Activated CD4-positive, alpha-beta T cell treated with anti-CD3 and anti-CD28 coated beads for 36 hours (primary cell): ENCODE measurements around the gene MEPCE. TPM values are rescaled to one million over a fixed set of nuclear protein-coding genes. Genes with fewer than 3 reads are reported as not detected.
A peak's percentile ranks its signal among the peaks of the same experiment; 100 is the strongest.
"Not testable (repeated sequence)": the region's sequence is repeated elsewhere in the genome, so short reads cannot be mapped to it uniquely, and the experiment has no call there.

ENCODE experiments used
- ATAC-seq: fragments of 200-7000 bp; cut with Tn5 transposase; one replicate; pipeline ENCODE4 v1.10.0; 2021; ENCODE audit warnings: mild to moderate bottlenecking, moderate library complexity
- CTCF ChIA-PET: fragments of 350-600 bp; sonication (Branson Sonifier 250); formaldehyde crosslinking; loops from one replicate; lab custom pipeline; 2021; ENCODE audit warnings: antibody characterized with exemption; lab: Charles Lee
- POLR2A ChIA-PET: fragments of 350-600 bp; sonication (Branson Sonifier 250); formaldehyde crosslinking; loops from one replicate; lab custom pipeline; 2021; ENCODE audit warnings: antibody characterized with exemption, inconsistent platforms; lab: Charles Lee
- DNase-seq: peaks from one replicate; pipeline ENCODE4 v3.0.0-alpha.2; 2020
- H3K27ac Mint-ChIP-seq: one replicate; pipeline ENCODE4 v1.8.0; 2021; ENCODE audit warnings: mixed read lengths
- H3K27me3 Mint-ChIP-seq: one replicate; pipeline ENCODE4 v1.8.0; 2021; ENCODE audit warnings: mixed read lengths
- H3K36me3 Mint-ChIP-seq: one replicate; pipeline ENCODE4 v1.8.0; 2021; ENCODE audit warnings: low read depth, mixed read lengths
- H3K4me1 Mint-ChIP-seq: one replicate; pipeline ENCODE4 v1.8.0; 2021; ENCODE audit warnings: mixed read lengths
- H3K4me3 Mint-ChIP-seq: one replicate; pipeline ENCODE4 v1.8.0; 2021; ENCODE audit warnings: mild to moderate bottlenecking, moderate library complexity, mixed read lengths
- H3K9me3 Mint-ChIP-seq: one replicate; pipeline ENCODE4 v1.8.0; 2021; ENCODE audit warnings: low read depth, mixed read lengths
- intact Hi-C, 2 experiments: fragments of 100-400 bp; cut with DNase I in 1 of 2; cut with micrococcal nuclease in 1 of 2; formaldehyde crosslinking; loops; one replicate each; pipeline versions ENCODE4 v1.14.2 to v1.15.1; 2022 to 2024; cut with DNase I, micrococcal nuclease
- total RNA-seq, 2 experiments: library from RNA; stranded (reverse); gene quantifications; one replicate each; pipeline ENCODE4 v1.2.3, GENCODE V29; 2021

MEPCE gene
- 10 to 100 TPM; 44.4 to 45.9 TPM for total RNA-seq

DNA sequence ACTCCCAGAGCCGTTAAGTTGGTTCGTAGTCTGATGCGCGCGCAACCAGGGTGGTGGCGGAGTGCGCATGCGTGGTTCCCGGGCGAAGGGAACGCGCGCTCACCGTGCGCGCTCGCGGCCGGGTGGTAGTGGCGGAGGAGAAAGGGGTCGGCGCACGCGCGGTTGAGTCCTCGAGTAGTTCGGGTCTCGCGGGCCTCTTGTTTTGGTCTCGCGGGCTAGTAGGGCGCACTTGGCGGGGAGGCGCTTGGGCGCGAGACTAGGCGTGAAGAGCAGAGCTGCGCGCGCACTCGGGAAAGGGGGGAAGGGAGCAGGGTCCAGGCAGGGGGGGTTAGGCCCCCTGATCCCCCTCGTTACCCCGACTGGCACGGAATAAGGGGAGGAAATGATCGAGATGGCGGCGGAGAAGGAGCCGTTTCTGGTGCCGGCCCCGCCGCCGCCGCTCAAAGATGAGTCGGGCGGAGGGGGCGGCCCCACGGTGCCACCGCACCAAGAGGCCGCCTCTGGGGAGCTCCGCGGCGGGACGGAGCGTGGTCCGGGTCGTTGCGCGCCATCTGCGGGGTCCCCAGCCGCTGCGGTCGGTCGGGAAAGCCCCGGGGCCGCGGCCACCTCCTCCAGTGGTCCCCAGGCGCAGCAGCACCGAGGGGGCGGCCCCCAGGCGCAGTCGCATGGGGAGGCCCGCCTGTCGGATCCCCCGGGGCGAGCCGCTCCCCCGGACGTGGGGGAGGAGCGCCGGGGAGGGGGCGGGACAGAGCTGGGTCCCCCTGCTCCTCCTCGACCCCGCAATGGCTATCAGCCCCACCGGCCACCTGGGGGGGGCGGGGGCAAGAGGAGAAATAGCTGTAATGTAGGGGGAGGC is at the start of gene MEPCE:
Gene MEPCE, plus strand, starts transcription at position 195 of the 856 bp plus-strand sequence. Its CDS starts 188 bp downstream, at position 383.
- Mint-ChIP-seq H3K27ac (peak within 1 kb of the TSS; percentile 100), H3K9me3 (peaks cover 5% of the 10 kb centered on the region), H3K4me3 (peak within 1 kb of the TSS; percentile 88), H3K27me3 (no peaks in the 10 kb centered on the region), H3K4me1 (peaks cover 51% of the 10 kb centered on the region), H3K36me3 (peaks cover 47% of the 10 kb centered on the region)
- intact Hi-C loops: loop anchor here (1.0 to 10.0 kb wide), 12 partner anchors 20 to 437 kb away; partner anchors contain the start of genes AGFG2 (in 1 of the 2), COPS6 (in 1 of the 2), FBXO24 (in 1 of the 2) and GNB2 (in 1 of the 2)
- CTCF ChIA-PET: interaction anchor here (0.6 to 1.1 kb wide), 3 partner anchors 98 to 168 kb away, joined by 3 to 5 read pairs (median 3); partner anchors contain the start of genes FBXO24 and LRCH4
- POLR2A ChIA-PET: interaction anchor here (0.6 to 2.2 kb wide), 23 partner anchors 8 to 925 kb away, joined by 3 to 22 read pairs (median 4); partner anchors contain the start of genes AGFG2, FBXO24, LAMTOR4 and LRCH4
- peak; percentile 45 for ATAC-seq
- DNase-seq: peak; percentile 97

GRCh38 chr7:100380196-100380595 is 49.4 kb upstream of the MEPCE start:
- H3K4me1 Mint-ChIP-seq: peaks cover 5% of the 10 kb centered on the region
- DNase-seq (no peak), ATAC-seq (no peak)
- ChIA-PET POLR2A (no interaction called here), CTCF (interaction anchor here (0.6 to 1.2 kb wide), 2 partner anchors 9 to 28 kb away, joined by 3 to 4 read pairs; no protein-coding TSS in a partner anchor)
- no peaks in the 10 kb centered on the region for H3K9me3 Mint-ChIP-seq
- intact Hi-C loops: no loop called here
- H3K4me3 Mint-ChIP-seq: no peak overlapping the region
- H3K36me3 Mint-ChIP-seq: no peaks in the 10 kb centered on the region
- no peak overlapping the region for H3K27ac Mint-ChIP-seq
- peaks cover 2% of the 10 kb centered on the region for H3K27me3 Mint-ChIP-seq

GRCh38 chr7:100381531-100382233 is 47.9 kb upstream of the MEPCE start:
- ChIA-PET CTCF (interaction anchor here (0.6 to 1.4 kb wide), 3 partner anchors 9 to 848 kb away, joined by 3 to 6 read pairs (median 4); no protein-coding TSS in a partner anchor), POLR2A (interaction anchor here (1.3 kb wide), 1 partner anchor 15 kb away, joined by 3 read pairs; no protein-coding TSS in a partner anchor)

DNA sequence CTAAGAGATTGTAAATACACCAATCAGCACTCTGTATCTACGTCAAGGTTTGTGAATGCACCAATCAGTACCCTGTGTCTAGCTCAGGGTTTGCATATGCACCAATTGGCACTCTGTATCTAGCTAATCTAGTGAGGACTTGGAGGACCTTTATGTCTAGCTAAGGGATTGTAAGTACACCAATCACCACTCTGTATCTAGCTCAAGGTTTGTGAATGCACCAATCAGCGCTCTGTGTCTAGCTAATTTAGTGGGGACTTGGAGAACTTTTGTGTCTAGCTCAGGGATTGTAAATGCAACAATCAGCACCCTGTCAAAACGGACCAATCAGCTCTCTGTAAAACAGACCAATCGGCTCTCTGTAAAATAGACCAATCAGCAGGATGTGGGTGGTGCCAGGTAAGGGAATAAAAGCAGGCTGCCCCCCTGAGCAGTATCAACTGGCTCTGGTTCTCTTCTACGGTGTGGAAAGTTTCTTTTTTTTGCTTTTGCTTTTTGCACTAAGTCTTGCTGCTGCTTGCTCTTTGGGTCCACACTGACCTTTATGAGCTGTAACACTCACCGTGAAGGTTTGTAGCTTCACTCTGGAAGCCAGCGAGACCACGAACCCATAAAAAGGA is 47.3 kb upstream of the MEPCE start:
- H3K4me3 Mint-ChIP-seq, DNase-seq, H3K36me3 Mint-ChIP-seq, H3K4me1 Mint-ChIP-seq, intact Hi-C loops, H3K27me3 Mint-ChIP-seq, H3K9me3 Mint-ChIP-seq, H3K27ac Mint-ChIP-seq: not testable (repeated sequence)
- ChIA-PET POLR2A (interaction anchor here (1.3 kb wide), 1 partner anchor 16 kb away, joined by 3 read pairs; no protein-coding TSS in a partner anchor), CTCF (interaction anchor here (0.7 to 1.4 kb wide), 2 partner anchors 25 to 443 kb away, joined by 4 to 6 read pairs; no protein-coding TSS in a partner anchor)
- ATAC-seq: peak; percentile 19

More at GRCh38 chr7:100381531-100382233, 47.9 kb upstream of the MEPCE start:
- DNase-seq, ATAC-seq, H3K27ac Mint-ChIP-seq, H3K27me3 Mint-ChIP-seq, H3K9me3 Mint-ChIP-seq, H3K4me3 Mint-ChIP-seq, intact Hi-C loops, H3K4me1 Mint-ChIP-seq, H3K36me3 Mint-ChIP-seq: not testable (repeated sequence)

DNA sequence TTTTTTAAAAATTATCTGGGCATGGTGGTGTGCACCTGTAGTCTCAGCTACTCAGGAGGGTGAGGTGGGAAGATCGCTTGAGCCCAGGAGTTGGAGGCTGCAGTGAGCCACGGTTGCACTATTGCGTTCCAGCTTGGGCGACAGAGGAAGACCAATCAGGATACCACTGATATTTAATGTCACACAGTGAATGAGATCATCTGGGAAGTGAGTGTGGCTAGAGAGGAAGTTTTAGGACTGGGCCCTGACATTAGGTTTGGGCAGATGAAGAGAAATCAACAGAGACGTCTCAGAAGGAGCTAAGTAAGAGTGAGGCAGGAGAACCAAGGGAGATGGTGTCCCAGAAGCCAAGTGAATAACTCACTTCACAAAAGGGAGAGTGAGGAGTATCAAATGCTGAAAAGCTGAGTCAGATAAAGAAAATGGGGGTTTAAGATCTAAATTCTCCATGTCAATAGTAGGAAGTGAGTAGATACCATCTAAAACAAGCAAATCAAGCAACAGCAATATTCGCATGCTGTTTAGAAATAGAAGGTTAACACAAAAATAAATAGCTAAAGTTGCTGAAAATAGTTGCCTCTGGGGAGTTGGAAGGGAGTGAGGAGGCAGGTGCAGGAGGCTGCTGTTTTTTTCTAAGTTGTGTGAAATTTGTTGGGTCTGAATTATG is 44.9 kb upstream of the MEPCE start:
- CTCF ChIA-PET: interaction anchor here (1.0 to 1.3 kb wide), 2 partner anchors 11 to 23 kb away, joined by 3 to 6 read pairs; no protein-coding TSS in a partner anchor
- Mint-ChIP-seq H3K9me3 (no peaks in the 10 kb centered on the region), H3K4me1 (peaks cover 5% of the 10 kb centered on the region), H3K36me3 (no peaks in the 10 kb centered on the region), H3K27me3 (peaks cover 9% of the 10 kb centered on the region), H3K4me3 (no peak overlapping the region), H3K27ac (no peak overlapping the region)
- ATAC-seq (no peak), DNase-seq (no peak)
- intact Hi-C loops: no loop called here
- POLR2A ChIA-PET: no interaction called here

DNA sequence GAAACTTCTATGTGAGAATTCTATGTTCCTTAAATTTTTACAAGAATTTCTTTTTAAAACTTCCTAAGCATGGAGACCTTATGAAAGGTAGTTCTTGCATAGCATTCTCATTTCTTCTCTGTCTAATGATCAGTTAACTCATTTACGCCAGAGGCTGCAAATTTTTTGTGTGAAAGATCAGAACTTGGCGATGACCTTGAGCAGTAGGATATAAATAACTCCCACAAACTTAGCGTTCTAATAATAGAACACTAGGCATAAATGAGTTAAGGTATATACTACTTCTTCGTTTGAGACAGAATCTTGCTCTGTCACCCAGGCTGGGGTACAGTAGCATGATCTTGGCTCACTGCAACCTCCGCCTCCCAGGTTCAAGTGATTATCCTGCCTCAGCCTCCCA is 42.7 kb upstream of the MEPCE start:
- CTCF ChIA-PET: no interaction called here
- Mint-ChIP-seq H3K4me3 (no peak overlapping the region), H3K4me1 (peaks cover 5% of the 10 kb centered on the region), H3K9me3 (no peaks in the 10 kb centered on the region), H3K36me3 (no peaks in the 10 kb centered on the region), H3K27me3 (peaks cover 20% of the 10 kb centered on the region), H3K27ac (no peak overlapping the region)
- ATAC-seq (no peak), DNase-seq (no peak)
- intact Hi-C loops: no loop called here
- POLR2A ChIA-PET: no interaction called here

GRCh38 chr7:100387695-100388094 is 41.9 kb upstream of the MEPCE start:
- peaks cover 22% of the 10 kb centered on the region for H3K27me3 Mint-ChIP-seq
- POLR2A ChIA-PET: no interaction called here
- CTCF ChIA-PET: no interaction called here
- no peaks in the 10 kb centered on the region for H3K9me3 Mint-ChIP-seq
- H3K4me3 Mint-ChIP-seq: no peak overlapping the region
- no peak overlapping the region for H3K27ac Mint-ChIP-seq
- intact Hi-C loops: no loop called here
- peaks cover 3% of the 10 kb centered on the region for H3K4me1 Mint-ChIP-seq
- ATAC-seq: no peak
- no peak for DNase-seq
- no peaks in the 10 kb centered on the region for H3K36me3 Mint-ChIP-seq

- DNase-seq: no peak
- intact Hi-C loops: no loop called here
- no peak overlapping the region for H3K27ac Mint-ChIP-seq
- CTCF ChIA-PET: interaction anchor here (0.6 kb wide), 1 partner anchor 410 kb away, joined by 4 read pairs; no protein-coding TSS in a partner anchor
- H3K27me3 Mint-ChIP-seq: peaks cover 25% of the 10 kb centered on the region
- ATAC-seq: no peak
- H3K4me1 Mint-ChIP-seq: peaks cover 3% of the 10 kb centered on the region
- POLR2A ChIA-PET: no interaction called here
- no peaks in the 10 kb centered on the region for H3K9me3 Mint-ChIP-seq
- H3K4me3 Mint-ChIP-seq: no peak overlapping the region
- H3K36me3 Mint-ChIP-seq: no peaks in the 10 kb centered on the region
Measured at GRCh38 chr7:100389437-100390088, 40.1 kb upstream of the MEPCE start.

GRCh38 chr7:100390286-100391009 is 39.2 kb upstream of the MEPCE start:
- ATAC-seq: no peak
- DNase-seq: no peak
- intact Hi-C loops: no loop called here
- H3K4me3 Mint-ChIP-seq: no peak overlapping the region
- no peaks in the 10 kb centered on the region for H3K9me3 Mint-ChIP-seq
- H3K27ac Mint-ChIP-seq: no peak overlapping the region
- ChIA-PET POLR2A (no interaction called here), CTCF (interaction anchor here (1.0 kb wide), 1 partner anchor 9 kb away, joined by 3 read pairs; no protein-coding TSS in a partner anchor)
- peaks cover under 1% of the 10 kb centered on the region for H3K4me1 Mint-ChIP-seq
- H3K27me3 Mint-ChIP-seq: peaks cover 25% of the 10 kb centered on the region
- H3K36me3 Mint-ChIP-seq: no peaks in the 10 kb centered on the region
